Urinary bladder (tissue), 4 donors: ENCODE results near the gene DLGAP3. TPM values are rescaled to one million over a fixed set of nuclear protein-coding genes. Genes with fewer than 3 reads are reported as not detected.
A peak's percentile ranks its signal among the peaks of the same experiment; 100 is the strongest.

Experiments
- DNase-seq: peaks from one replicate; pipeline ENCODE4 v3.0.0-alpha.2; 2015; ENCODE audit errors: extremely low spot score
- H3K27ac ChIP-seq: one replicate; pipeline ENCODE4 v1.5.1; 2013; ENCODE audit warnings: low read depth, mild to moderate bottlenecking, moderate library complexity
- H3K36me3 ChIP-seq: one replicate; pipeline ENCODE4 v1.6.1; 2013; ENCODE audit warnings: mild to moderate bottlenecking, moderate library complexity; ENCODE audit not compliant: insufficient read depth
- H3K4me1 ChIP-seq: one replicate; pipeline ENCODE4 v1.6.1; 2013; ENCODE audit warnings: mild to moderate bottlenecking, moderate library complexity; ENCODE audit not compliant: insufficient read depth
- H3K4me3 ChIP-seq: one replicate; pipeline ENCODE4 v1.5.1; 2013; ENCODE audit warnings: low read depth, low read length
- WGBS: extraction: QIAGEN DNeasy Blood & Tissue Kit; methylation state at CpG from one replicate; pipeline ENCODE4 v1.1.7; 2013; 5-methylcytosine and 5-hydroxymethylcytosine counted together
- polyA plus RNA-seq: library from polyadenylated mRNA; stranded (reverse); fragments of 200-250 nt; gene quantifications from one replicate; pipeline ENCODE4 v1.2.3, GENCODE V29; 2013
- total RNA-seq: library from RNA; depleted of rRNA; stranded (reverse); fragments of >200 nt; gene quantifications from one replicate; pipeline ENCODE4 v1.2.3, GENCODE V29; 2014
- donor health status: healthy with polysubstance abuse.
- donor health status: healthy.

Gene DLGAP3
- total and polyA plus RNA-seq, 2 donors: 0.29 TPM; not detected in 1

- WGBS: 2% methylated on average over 16 of the region's 16 CpGs
- peak; percentile 18 for DNase-seq
- no peak overlapping the region for H3K4me3 ChIP-seq
- H3K27ac ChIP-seq: no peak overlapping the region
- no peaks in the 10 kb centered on the region for H3K36me3 ChIP-seq
- H3K4me1 ChIP-seq: no peaks in the 10 kb centered on the region
Observed at GRCh38 chr1:34924759-34925555, 4.5 kb downstream of the DLGAP3 start.

GRCh38 chr1:34923490-34923889, 6.0 kb downstream of the DLGAP3 start:
- Histone ChIP-seq H3K27ac (no peak overlapping the region), H3K36me3 (no peaks in the 10 kb centered on the region), H3K4me3 (no peak overlapping the region), H3K4me1 (no peaks in the 10 kb centered on the region)
- DNase-seq: no peak

GRCh38 chr1:34918977-34919561, 10.4 kb downstream of the DLGAP3 start:
- H3K36me3 ChIP-seq: no peaks in the 10 kb centered on the region
- no peaks in the 10 kb centered on the region for H3K4me1 ChIP-seq
- 11% methylated on average over 14 of the region's 14 CpGs for WGBS
- H3K27ac ChIP-seq: no peak overlapping the region
- no peak overlapping the region for H3K4me3 ChIP-seq
- DNase-seq: no peak

- 31% methylated on average over 11 of the region's 11 CpGs for WGBS
- Histone ChIP-seq H3K36me3 (no peaks in the 10 kb centered on the region), H3K4me3 (no peak overlapping the region), H3K4me1 (no peaks in the 10 kb centered on the region), H3K27ac (no peak overlapping the region)
- no peak for DNase-seq
Observed at GRCh38 chr1:34918386-34918976, 11.0 kb downstream of the DLGAP3 start.

- Histone ChIP-seq H3K27ac (no peak overlapping the region), H3K4me1 (no peaks in the 10 kb centered on the region), H3K4me3 (no peak overlapping the region), H3K36me3 (no peaks in the 10 kb centered on the region)
- WGBS: 84% methylated on average over 6 of the region's 6 CpGs
- no peak for DNase-seq
Observed at GRCh38 chr1:34917017-34917416, 12.4 kb downstream of the DLGAP3 start.

GRCh38 chr1:34916104-34916503, 13.3 kb downstream of the DLGAP3 start:
- WGBS: 89% methylated on average over 4 of the region's 4 CpGs
- Histone ChIP-seq H3K4me3 (no peak overlapping the region), H3K36me3 (no peaks in the 10 kb centered on the region), H3K4me1 (no peaks in the 10 kb centered on the region), H3K27ac (no peak overlapping the region)
- DNase-seq: no peak

GRCh38 chr1:34915521-34915920, 13.9 kb downstream of the DLGAP3 start:
- no peak overlapping the region for H3K27ac ChIP-seq
- WGBS: 30% methylated on average over 5 of the region's 5 CpGs
- H3K4me1 ChIP-seq: no peaks in the 10 kb centered on the region
- no peak for DNase-seq
- H3K4me3 ChIP-seq: no peak overlapping the region
- H3K36me3 ChIP-seq: no peaks in the 10 kb centered on the region

GRCh38 chr1:34914958-34915357, 14.5 kb downstream of the DLGAP3 start:
- 89% methylated on average over 2 of the region's 2 CpGs for WGBS
- no peaks in the 10 kb centered on the region for H3K4me1 ChIP-seq
- no peak overlapping the region for H3K4me3 ChIP-seq
- no peak overlapping the region for H3K27ac ChIP-seq
- no peaks in the 10 kb centered on the region for H3K36me3 ChIP-seq
- DNase-seq: no peak

GRCh38 chr1:34911465-34911864, 18.0 kb downstream of the DLGAP3 start:
- WGBS: 74% methylated on average over 8 of the region's 8 CpGs

GRCh38 chr1:34910425-34910824, 19.0 kb downstream of the DLGAP3 start:
- no peak overlapping the region for H3K27ac ChIP-seq
- H3K36me3 ChIP-seq: no peaks in the 10 kb centered on the region
- H3K4me1 ChIP-seq: no peaks in the 10 kb centered on the region
- DNase-seq: no peak
- H3K4me3 ChIP-seq: no peak overlapping the region
- WGBS: 67% methylated on average over 4 of the region's 4 CpGs

More at GRCh38 chr1:34911465-34911864, 18.0 kb downstream of the DLGAP3 start:
- Histone ChIP-seq H3K36me3 (no peaks in the 10 kb centered on the region), H3K27ac (no peak overlapping the region), H3K4me3 (no peak overlapping the region), H3K4me1 (no peaks in the 10 kb centered on the region)
- no peak for DNase-seq

GRCh38 chr1:34908369-34908768, 21.1 kb downstream of the DLGAP3 start:
- H3K27ac ChIP-seq: no peak overlapping the region
- 54% methylated on average over 3 of the region's 3 CpGs for WGBS
- H3K4me1 ChIP-seq: no peaks in the 10 kb centered on the region
- H3K4me3 ChIP-seq: no peak overlapping the region
- no peaks in the 10 kb centered on the region for H3K36me3 ChIP-seq
- no peak for DNase-seq

GRCh38 chr1:34907487-34908090, 21.9 kb downstream of the DLGAP3 start:
- Histone ChIP-seq H3K4me3 (no peak overlapping the region), H3K36me3 (no peaks in the 10 kb centered on the region), H3K4me1 (no peaks in the 10 kb centered on the region), H3K27ac (no peak overlapping the region)
- DNase-seq: no peak
- WGBS: 64% methylated on average over 5 of the region's 5 CpGs

GRCh38 chr1:34906756-34907155, 22.7 kb downstream of the DLGAP3 start:
- H3K36me3 ChIP-seq: no peaks in the 10 kb centered on the region
- no peak overlapping the region for H3K4me3 ChIP-seq
- no peaks in the 10 kb centered on the region for H3K4me1 ChIP-seq
- 59% methylated on average over 4 of the region's 4 CpGs for WGBS
- H3K27ac ChIP-seq: no peak overlapping the region
- no peak for DNase-seq

GRCh38 chr1:34906222-34906621, 23.2 kb downstream of the DLGAP3 start:
- WGBS: 77% methylated on average over 1 of the region's 1 CpG
- no peak for DNase-seq
- Histone ChIP-seq H3K4me1 (no peaks in the 10 kb centered on the region), H3K4me3 (no peak overlapping the region), H3K27ac (no peak overlapping the region), H3K36me3 (no peaks in the 10 kb centered on the region)
